IPS DF 6.9 (cell line): ENCODE results near the gene P4HB.

Source experiments
- DNase-seq: peaks from one replicate; pipeline ENCODE4 v3.0.0-alpha.2; 2013; ENCODE audit warnings: low read depth, low spot score
- H3K27ac ChIP-seq: one replicate; pipeline ENCODE4 v1.5.1; 2013; ENCODE audit warnings: low read length, control low read depth
- H3K27me3 ChIP-seq: 2 replicates; pipeline ENCODE4 v1.6.1; 2013; ENCODE audit warnings: mild to moderate bottlenecking, low read length; ENCODE audit not compliant: control insufficient read depth, insufficient read depth
- H3K36me3 ChIP-seq: 2 replicates; pipeline ENCODE4 v1.6.1; 2013; ENCODE audit warnings: low read length; ENCODE audit not compliant: control insufficient read depth, insufficient read depth
- H3K4me1 ChIP-seq: 2 replicates; pipeline ENCODE4 v1.6.1; 2013; ENCODE audit warnings: low read length; ENCODE audit not compliant: control insufficient read depth, insufficient read depth
- H3K4me3 ChIP-seq: 2 replicates; pipeline ENCODE4 v1.5.1; 2013; ENCODE audit warnings: mild to moderate bottlenecking, low read length
- H3K9me3 ChIP-seq: 2 replicates; pipeline ENCODE4 v1.6.1; 2013; ENCODE audit warnings: low read length, inconsistent platforms; ENCODE audit not compliant: control insufficient read depth, insufficient read depth
- WGBS: extraction: QIAGEN DNeasy Blood & Tissue Kit; methylation state at CpG from one replicate; pipeline ENCODE4 v1.1.7; 2013; ENCODE audit warnings: mixed read lengths, missing lambda C conversion rate; ENCODE audit not compliant: insufficient read length, insufficient coverage; 5-methylcytosine and 5-hydroxymethylcytosine counted together

The P4HB gene

GRCh38 chr17:81858170-81858966 lies 2.0 kb downstream of the P4HB start:
- H3K36me3 ChIP-seq, result peaks cover 23% of the 10 kb centered on the region
- no peaks in the 10 kb centered on the region for H3K4me1 ChIP-seq
- no peaks in the 10 kb centered on the region for H3K9me3 ChIP-seq
- no peaks in the 10 kb centered on the region for H3K27me3 ChIP-seq
- WGBS, result no CpG with 5 or more reads among the region's 30 CpGs
- no peak overlapping the region for H3K4me3 ChIP-seq
- no peak for DNase-seq
- no peak overlapping the region for H3K27ac ChIP-seq

GRCh38 chr17:81854974-81855774 lies 5.2 kb downstream of the P4HB start:
- no CpG with 5 or more reads among the region's 29 CpGs for WGBS
- no peaks in the 10 kb centered on the region for H3K27me3 ChIP-seq
- no peak for DNase-seq
- no peak overlapping the region for H3K4me3 ChIP-seq
- no peaks in the 10 kb centered on the region for H3K4me1 ChIP-seq
- peaks cover 39% of the 10 kb centered on the region for H3K36me3 ChIP-seq
- H3K27ac ChIP-seq, result no peak overlapping the region
- H3K9me3 ChIP-seq, result no peaks in the 10 kb centered on the region

- Histone ChIP-seq H3K27me3 (no peaks in the 10 kb centered on the region), H3K4me3 (no peak overlapping the region), H3K4me1 (no peaks in the 10 kb centered on the region), H3K9me3 (no peaks in the 10 kb centered on the region), H3K36me3 (peaks cover 35% of the 10 kb centered on the region), H3K27ac (no peak overlapping the region)
- no CpG with 5 or more reads among the region's 12 CpGs for WGBS
- DNase-seq, result no peak
These were observed 8.1 kb downstream of the P4HB start for GRCh38 chr17:81852237-81852636.

- peaks cover 43% of the 10 kb centered on the region for H3K36me3 ChIP-seq
- no peaks in the 10 kb centered on the region for H3K9me3 ChIP-seq
- no peak for DNase-seq
- no peaks in the 10 kb centered on the region for H3K27me3 ChIP-seq
- H3K27ac ChIP-seq, result no peak overlapping the region
- no peaks in the 10 kb centered on the region for H3K4me1 ChIP-seq
- H3K4me3 ChIP-seq, result no peak overlapping the region
- WGBS, result no CpG with 5 or more reads among the region's 16 CpGs
These were observed 8.9 kb downstream of the P4HB start for GRCh38 chr17:81851423-81851822.

- Histone ChIP-seq H3K27me3 (no peaks in the 10 kb centered on the region), H3K4me1 (no peaks in the 10 kb centered on the region), H3K27ac (no peak overlapping the region), H3K4me3 (no peak overlapping the region), H3K36me3 (peaks cover 54% of the 10 kb centered on the region), H3K9me3 (no peaks in the 10 kb centered on the region)
- DNase-seq, result no peak
- WGBS, result no CpG with 5 or more reads among the region's 12 CpGs
These were observed 10.9 kb downstream of the P4HB start for GRCh38 chr17:81849457-81849856.

- H3K4me3 ChIP-seq, result no peak overlapping the region
- H3K36me3 ChIP-seq, result peaks cover 54% of the 10 kb centered on the region
- H3K4me1 ChIP-seq, result no peaks in the 10 kb centered on the region
- no peak for DNase-seq
- WGBS, result no CpG with 5 or more reads among the region's 24 CpGs
- H3K27me3 ChIP-seq, result no peaks in the 10 kb centered on the region
- H3K9me3 ChIP-seq, result no peaks in the 10 kb centered on the region
- no peak overlapping the region for H3K27ac ChIP-seq
These were observed 13.3 kb downstream of the P4HB start for GRCh38 chr17:81846743-81847689.

GRCh38 chr17:81845881-81846742 lies 14.2 kb downstream of the P4HB start:
- Histone ChIP-seq H3K27ac (no peak overlapping the region), H3K36me3 (peaks cover 46% of the 10 kb centered on the region), H3K9me3 (no peaks in the 10 kb centered on the region), H3K27me3 (no peaks in the 10 kb centered on the region), H3K4me1 (no peaks in the 10 kb centered on the region), H3K4me3 (no peak overlapping the region)
- no peak for DNase-seq
- no CpG with 5 or more reads among the region's 38 CpGs for WGBS

- WGBS, result no CpG with 5 or more reads among the region's 13 CpGs
- Histone ChIP-seq H3K9me3 (no peaks in the 10 kb centered on the region), H3K27ac (no peak overlapping the region), H3K4me1 (no peaks in the 10 kb centered on the region), H3K27me3 (no peaks in the 10 kb centered on the region), H3K4me3 (no peak overlapping the region), H3K36me3 (peaks cover 46% of the 10 kb centered on the region)
- DNase-seq, result no peak
These were observed 15.0 kb downstream of the P4HB start for GRCh38 chr17:81845361-81845760.

- H3K27ac ChIP-seq, result no peak overlapping the region
- DNase-seq, result no peak
- H3K36me3 ChIP-seq, result peaks cover 46% of the 10 kb centered on the region
- no peak overlapping the region for H3K4me3 ChIP-seq
- H3K9me3 ChIP-seq, result no peaks in the 10 kb centered on the region
- H3K27me3 ChIP-seq, result no peaks in the 10 kb centered on the region
- no peaks in the 10 kb centered on the region for H3K4me1 ChIP-seq
- no CpG with 5 or more reads among the region's 13 CpGs for WGBS
These were observed 15.4 kb downstream of the P4HB start for GRCh38 chr17:81844887-81845286.
